T-helper 17 cell (primary cell): ENCODE measurements around the gene TMEM240. TPM values are rescaled to one million over a fixed set of nuclear protein-coding genes. Genes with fewer than 3 reads are reported as not detected.

Experiments
- ATAC-seq: fragments of 150-1000 bp; cut with Tn5 transposase; 2 replicates; pipeline ENCODE4 v1.10.0; 2021; ENCODE audit warnings: mild to moderate bottlenecking, moderate library complexity
- DNase-seq, 3 donors: peaks; one replicate each; pipeline versions ENCODE4 v3.0.0 to v3.0.0-alpha.2; 2020 to 2021
- H3K9me3 ChIP-seq: one replicate; pipeline ENCODE4 v1.7.0; 2013; ENCODE audit warnings: low read length, mild to moderate bottlenecking; ENCODE audit not compliant: control insufficient read depth, poor library complexity, severe bottlenecking
- H3K27ac Mint-ChIP-seq: one replicate; pipeline ENCODE4 v1.8.0; 2022; ENCODE audit warnings: mild to moderate bottlenecking, moderate library complexity, mixed read lengths
- H3K27me3 Mint-ChIP-seq: one replicate; pipeline ENCODE4 v1.8.0; 2022; ENCODE audit warnings: mixed read lengths
- H3K36me3 Mint-ChIP-seq: one replicate; pipeline ENCODE4 v1.8.0; 2022; ENCODE audit warnings: low read depth, mixed read lengths
- H3K4me1 Mint-ChIP-seq: one replicate; pipeline ENCODE4 v1.8.0; 2022; ENCODE audit warnings: mild to moderate bottlenecking, mixed read lengths
- H3K4me3 Mint-ChIP-seq: one replicate; pipeline ENCODE4 v1.8.0; 2022; ENCODE audit warnings: mild to moderate bottlenecking, moderate library complexity, mixed read lengths
- total RNA-seq, 4 donors: library from RNA in 2 of 4; stranded (reverse) in 2 of 4; gene quantifications; one replicate each; pipeline ENCODE4 v1.2.3 and lab custom pipeline; 2022 to 2026

The TMEM240 gene
- total RNA-seq, 2 donors from 2014 or later, result 0.44 TPM; not detected in 1

DNA sequence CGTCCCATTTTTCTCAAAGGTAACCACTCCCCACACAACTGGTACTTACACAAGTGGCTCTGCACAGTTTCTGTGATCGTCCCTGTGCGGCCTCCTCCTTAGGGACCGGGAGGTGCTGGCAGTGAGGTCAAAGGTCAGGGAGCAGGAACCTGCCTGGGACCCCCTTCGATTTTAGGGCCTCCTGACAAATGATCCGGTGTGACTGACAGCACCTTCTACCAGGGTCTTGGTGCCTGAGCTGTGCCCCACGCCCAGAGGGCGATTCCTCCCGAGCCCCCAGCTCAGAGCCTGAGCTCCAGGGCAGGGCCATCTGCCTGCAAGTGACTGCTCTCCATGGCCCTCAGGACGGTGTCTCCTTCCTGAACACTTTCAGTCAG is 11.8 kb upstream of the TMEM240 start:
- peaks cover 6% of the 10 kb centered on the region for H3K4me1 Mint-ChIP-seq
- no peaks in the 10 kb centered on the region for H3K9me3 ChIP-seq
- H3K4me3 Mint-ChIP-seq, result no peak overlapping the region
- H3K27ac Mint-ChIP-seq, result peak overlapping the region; percentile 45
- ATAC-seq, result no peak
- no peaks in the 10 kb centered on the region for H3K27me3 Mint-ChIP-seq
- H3K36me3 Mint-ChIP-seq, result no peaks in the 10 kb centered on the region
- no peak for DNase-seq

DNA sequence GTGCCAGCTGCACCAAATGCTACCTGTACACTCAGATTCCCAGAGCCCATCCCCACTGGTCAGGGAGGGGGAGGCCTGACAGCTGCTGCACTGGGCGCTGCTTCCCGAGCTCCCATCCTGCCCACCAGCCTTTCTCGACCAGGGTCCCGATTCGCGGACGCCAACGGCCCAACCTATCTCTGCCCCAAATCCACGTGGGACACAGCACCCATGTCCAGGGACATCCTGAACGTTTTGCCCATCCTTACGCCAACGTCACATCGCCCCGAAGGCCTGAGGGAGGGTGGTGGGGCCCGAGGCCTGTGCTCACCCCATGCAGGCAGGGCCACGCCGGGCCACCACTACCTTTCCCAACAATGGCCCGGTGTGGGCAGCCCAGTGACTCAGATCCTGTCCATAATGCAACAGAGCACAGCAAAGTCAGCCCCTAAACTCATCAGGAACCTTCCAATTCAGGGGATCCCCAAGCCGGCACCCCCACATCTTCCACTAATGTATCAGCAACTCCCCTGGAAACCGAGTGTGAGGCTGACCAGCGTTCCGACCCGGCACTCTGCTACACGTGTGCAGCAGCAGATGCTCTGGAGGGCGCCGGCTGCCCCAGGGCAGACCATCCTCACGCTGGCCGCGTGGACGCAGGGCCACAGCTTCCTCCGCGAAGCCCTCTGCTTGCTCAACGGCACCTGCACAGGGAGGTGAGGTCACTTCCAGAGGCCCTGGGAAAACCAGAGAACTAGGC is 11.3 kb upstream of the TMEM240 start:
- Mint-ChIP-seq H3K4me3 (no peak overlapping the region), H3K27ac (peak overlapping the region; percentile 45), H3K27me3 (no peaks in the 10 kb centered on the region), H3K36me3 (no peaks in the 10 kb centered on the region), H3K4me1 (peaks cover 6% of the 10 kb centered on the region)
- no peak for ATAC-seq
- no peaks in the 10 kb centered on the region for H3K9me3 ChIP-seq
- DNase-seq, result no peak

DNA sequence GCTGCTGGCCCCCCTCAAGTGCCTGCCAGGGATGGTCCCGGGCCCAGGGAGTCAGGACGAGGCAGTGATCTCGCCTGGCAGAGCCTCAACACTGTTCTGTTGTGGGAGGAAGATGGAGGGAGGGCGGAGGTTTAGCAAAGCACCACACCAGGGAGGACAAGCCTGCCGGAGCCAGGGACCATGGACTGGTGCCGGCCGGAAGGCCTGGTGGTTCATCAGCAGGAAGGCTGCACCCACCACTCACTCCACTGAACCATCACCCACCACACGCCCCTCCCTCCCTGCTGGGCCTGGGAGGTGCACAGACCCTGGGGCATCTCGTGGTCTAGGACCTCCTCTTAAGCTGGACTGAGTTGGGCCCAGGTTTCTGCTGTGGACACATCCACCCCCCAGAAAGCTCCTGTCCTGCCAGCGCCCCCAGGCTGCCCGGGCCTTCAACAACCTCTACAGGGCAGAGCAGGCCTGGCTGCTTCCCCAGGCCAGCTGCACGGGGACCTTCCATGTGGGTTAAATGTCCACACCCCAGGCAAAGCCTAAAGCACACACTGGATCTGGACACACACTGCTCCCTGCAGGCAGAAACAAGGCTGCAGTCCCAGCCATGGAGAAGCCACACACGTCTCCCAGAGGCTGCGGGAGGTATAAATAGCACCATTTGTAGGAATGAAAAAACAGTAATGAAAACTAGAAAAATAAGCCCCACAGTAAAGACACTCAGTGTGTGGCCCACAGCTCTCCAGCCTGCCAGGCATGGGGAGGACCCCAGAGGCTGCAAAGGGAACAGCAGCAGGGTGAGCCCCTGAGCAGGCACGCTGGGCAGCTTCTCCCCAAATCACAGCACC is 10.4 kb upstream of the TMEM240 start:
- no peaks in the 10 kb centered on the region for H3K27me3 Mint-ChIP-seq

DNA sequence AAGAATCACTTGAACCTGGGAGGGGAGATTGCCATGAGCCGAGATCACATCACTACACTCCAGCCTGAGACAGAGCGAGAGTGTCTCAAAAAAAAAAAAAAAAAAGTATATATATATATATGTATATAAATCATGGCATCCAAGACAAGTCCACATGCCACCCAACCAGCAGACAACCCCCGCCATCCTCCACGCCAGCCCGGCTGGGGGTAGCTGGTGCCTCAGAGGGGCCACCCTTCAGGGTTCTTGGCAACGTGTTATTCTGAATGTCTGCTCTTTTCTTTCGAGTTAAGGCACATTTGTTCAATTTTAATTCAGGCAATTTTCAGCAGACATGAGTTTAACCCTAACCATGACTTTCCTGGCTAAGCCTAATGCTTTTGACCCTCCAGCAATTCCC is 9.7 kb upstream of the TMEM240 start:
- DNase-seq (no peak), ATAC-seq (no peak)
- H3K4me3 Mint-ChIP-seq, result no peak overlapping the region
- H3K9me3 ChIP-seq, result no peaks in the 10 kb centered on the region
- peaks cover 9% of the 10 kb centered on the region for H3K4me1 Mint-ChIP-seq
- H3K27ac Mint-ChIP-seq, result no peak overlapping the region
- no peaks in the 10 kb centered on the region for H3K36me3 Mint-ChIP-seq
- no peaks in the 10 kb centered on the region for H3K27me3 Mint-ChIP-seq

More for the DNA sequence above, 10.4 kb upstream of the TMEM240 start:
- no peak for DNase-seq
- H3K9me3 ChIP-seq, result no peaks in the 10 kb centered on the region
- ATAC-seq, result peak; percentile 19
- H3K4me3 Mint-ChIP-seq, result no peak overlapping the region
- H3K4me1 Mint-ChIP-seq, result peaks cover 6% of the 10 kb centered on the region
- H3K27ac Mint-ChIP-seq, result no peak overlapping the region
- H3K36me3 Mint-ChIP-seq, result no peaks in the 10 kb centered on the region

DNA sequence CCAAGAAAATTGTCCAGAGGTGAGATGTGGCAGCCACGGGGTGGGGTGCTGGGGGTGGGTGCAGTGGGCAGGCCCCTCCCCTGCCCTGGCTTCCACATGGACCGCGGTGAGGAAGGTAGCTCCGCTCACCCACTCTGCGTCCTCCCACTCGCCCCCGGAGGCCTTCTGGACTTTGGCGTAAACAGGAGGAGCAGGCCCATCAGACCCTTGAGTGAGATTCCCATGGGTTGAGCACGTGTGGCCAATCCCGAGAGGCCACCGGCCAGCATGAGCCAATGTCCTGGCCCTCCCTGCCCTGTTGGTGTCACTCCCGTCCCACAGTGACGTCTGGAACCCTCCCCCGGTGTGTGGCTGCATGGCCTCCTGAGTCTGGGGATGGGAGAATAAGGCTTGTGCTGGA is 8.2 kb upstream of the TMEM240 start:
- ATAC-seq (no peak), DNase-seq (no peak)
- H3K27me3 Mint-ChIP-seq, result no peaks in the 10 kb centered on the region
- H3K36me3 Mint-ChIP-seq, result no peaks in the 10 kb centered on the region
- H3K27ac Mint-ChIP-seq, result peak overlapping the region; percentile 56
- H3K4me3 Mint-ChIP-seq, result no peak overlapping the region
- H3K9me3 ChIP-seq, result no peaks in the 10 kb centered on the region
- H3K4me1 Mint-ChIP-seq, result peaks cover 7% of the 10 kb centered on the region

DNA sequence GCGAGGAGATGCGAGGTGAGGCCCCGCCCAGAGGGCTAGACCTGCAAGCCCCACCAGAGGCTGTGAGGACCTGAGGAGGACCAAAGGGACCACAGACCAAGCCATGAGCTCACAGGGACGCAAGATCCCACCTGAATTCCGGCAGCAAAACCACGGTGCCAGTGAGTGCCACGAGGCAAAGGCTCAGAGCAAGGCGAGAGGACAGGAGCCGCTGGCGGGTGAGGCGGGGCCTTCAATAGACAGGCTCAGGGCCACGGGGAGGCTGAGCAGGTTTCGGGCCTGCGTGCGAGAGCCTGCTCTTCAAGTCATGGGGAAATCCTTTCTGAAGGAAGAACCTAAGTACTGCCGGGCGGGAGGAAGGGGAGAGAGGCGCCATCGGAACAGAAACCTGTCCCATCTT is 7.1 kb upstream of the TMEM240 start:
- no peak overlapping the region for H3K4me3 Mint-ChIP-seq
- H3K36me3 Mint-ChIP-seq, result no peaks in the 10 kb centered on the region
- no peaks in the 10 kb centered on the region for H3K9me3 ChIP-seq
- H3K4me1 Mint-ChIP-seq, result peaks cover 7% of the 10 kb centered on the region
- no peak for DNase-seq
- no peak for ATAC-seq
- no peaks in the 10 kb centered on the region for H3K27me3 Mint-ChIP-seq
- no peak overlapping the region for H3K27ac Mint-ChIP-seq

DNA sequence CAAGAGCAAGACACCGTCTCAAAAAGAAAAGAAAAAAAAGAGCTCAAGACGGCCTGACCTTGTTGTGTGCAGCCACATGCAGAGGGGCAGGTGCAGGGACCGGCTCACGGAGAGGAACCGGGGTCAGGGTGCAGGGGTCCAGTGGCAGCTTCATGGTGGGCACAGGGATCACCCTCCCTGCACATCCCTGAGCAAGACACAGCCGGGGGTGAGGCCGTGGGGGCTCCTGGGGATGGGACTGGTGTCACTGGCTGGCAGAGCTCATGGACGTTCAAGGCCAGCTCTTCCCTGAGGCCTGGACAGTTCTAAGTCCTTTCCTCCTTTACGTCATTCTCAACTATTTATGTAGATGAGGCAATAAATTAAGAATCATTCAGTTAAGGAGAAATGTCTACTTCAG is 6.6 kb upstream of the TMEM240 start:
- Mint-ChIP-seq H3K4me1 (peaks cover 7% of the 10 kb centered on the region), H3K36me3 (no peaks in the 10 kb centered on the region), H3K27ac (no peak overlapping the region), H3K27me3 (no peaks in the 10 kb centered on the region), H3K4me3 (no peak overlapping the region)
- H3K9me3 ChIP-seq, result no peaks in the 10 kb centered on the region
- no peak for ATAC-seq
- no peak for DNase-seq

DNA sequence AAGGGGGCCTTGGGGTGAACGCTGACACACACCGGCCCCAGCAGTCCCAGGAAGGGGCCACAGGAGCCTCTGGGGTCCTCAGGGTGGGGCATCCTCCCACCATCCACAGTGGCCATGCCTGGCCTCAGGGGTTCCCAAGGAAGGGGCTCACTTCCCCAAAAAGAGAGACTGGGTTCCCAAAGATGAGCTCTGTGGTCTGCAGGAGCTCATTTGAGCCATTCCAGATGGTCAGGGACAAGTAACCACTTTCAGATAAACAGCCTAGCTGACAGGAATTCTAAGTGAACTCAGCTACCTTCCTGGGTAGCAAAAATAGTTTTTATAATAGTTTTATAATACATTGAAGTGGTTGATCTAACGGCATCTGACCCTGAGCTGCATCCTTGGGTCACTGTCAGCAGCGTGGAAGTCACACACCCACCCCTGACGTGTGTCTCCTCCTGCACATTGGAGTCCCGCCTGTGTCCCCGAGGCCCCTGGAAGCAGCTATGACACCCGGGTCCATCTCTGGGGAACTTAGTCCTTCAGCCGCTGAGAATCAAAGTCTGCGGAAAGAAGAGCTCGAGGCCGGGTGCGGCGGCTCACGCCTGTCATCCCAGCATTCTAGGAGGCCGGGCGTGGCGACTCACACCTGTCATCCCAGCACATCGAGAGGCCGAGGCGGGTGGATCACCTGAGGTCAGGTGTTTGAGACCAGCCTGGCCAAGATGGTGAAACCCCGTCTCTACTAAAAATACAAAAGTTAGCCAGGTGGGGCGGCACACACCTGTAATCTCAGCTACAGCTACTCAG is 5.7 kb upstream of the TMEM240 start:
- DNase-seq (no peak), ATAC-seq (no peak)
- Mint-ChIP-seq H3K4me1 (peaks cover 3% of the 10 kb centered on the region), H3K27me3 (no peaks in the 10 kb centered on the region), H3K27ac (peak overlapping the region; percentile 90), H3K4me3 (no peak overlapping the region), H3K36me3 (no peaks in the 10 kb centered on the region)
- H3K9me3 ChIP-seq, result no peaks in the 10 kb centered on the region

DNA sequence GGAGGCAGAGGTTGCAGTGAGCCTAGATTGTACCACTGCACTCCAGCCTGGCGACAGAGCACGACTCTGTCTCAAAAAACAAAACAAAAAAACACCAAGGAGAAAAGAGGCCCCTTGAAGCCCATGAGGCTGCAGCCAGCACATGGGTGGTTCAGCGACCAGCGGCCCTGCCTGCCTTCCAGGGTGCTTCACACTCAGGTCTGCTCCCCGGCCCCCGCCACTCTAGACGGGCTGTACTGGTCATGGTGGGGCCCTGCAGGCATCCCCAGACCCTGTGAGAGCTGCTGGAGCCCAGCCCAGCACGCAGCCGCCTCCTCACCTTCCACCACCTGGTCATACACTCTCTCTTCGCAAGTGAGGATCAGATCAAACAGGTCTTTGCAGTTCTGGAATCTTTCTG is 4.1 kb upstream of the TMEM240 start:
- no peaks in the 10 kb centered on the region for H3K27me3 Mint-ChIP-seq
- H3K27ac Mint-ChIP-seq, result no peak overlapping the region
- DNase-seq, result no peak
- H3K4me1 Mint-ChIP-seq, result peaks cover 4% of the 10 kb centered on the region
- H3K9me3 ChIP-seq, result no peaks in the 10 kb centered on the region
- ATAC-seq, result no peak
- H3K36me3 Mint-ChIP-seq, result no peaks in the 10 kb centered on the region
- H3K4me3 Mint-ChIP-seq, result no peak overlapping the region

DNA sequence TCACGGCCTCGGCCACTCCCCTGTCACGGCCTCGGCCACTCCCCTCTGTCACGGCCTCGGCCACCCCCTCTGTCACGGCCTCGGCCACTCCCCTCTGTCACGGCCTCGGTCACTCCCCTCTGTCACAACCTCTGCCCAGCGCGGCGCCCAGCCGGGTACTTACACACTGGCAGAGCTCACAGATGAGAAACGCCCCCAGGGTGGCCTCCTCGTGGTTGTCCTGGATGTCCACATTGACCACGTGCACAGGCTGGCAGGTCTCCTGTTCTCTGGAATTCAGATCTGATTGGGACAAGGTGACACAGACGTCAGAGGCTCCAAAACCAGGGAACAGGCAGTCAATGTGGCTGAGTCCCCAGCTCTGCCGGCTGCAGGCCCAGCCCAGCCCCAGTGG is 3.3 kb upstream of the TMEM240 start:
- H3K36me3 Mint-ChIP-seq, result no peaks in the 10 kb centered on the region
- DNase-seq (no peak), ATAC-seq (no peak)
- H3K4me1 Mint-ChIP-seq, result peaks cover 5% of the 10 kb centered on the region
- no peak overlapping the region for H3K27ac Mint-ChIP-seq
- H3K4me3 Mint-ChIP-seq, result no peak overlapping the region
- no peaks in the 10 kb centered on the region for H3K9me3 ChIP-seq
- H3K27me3 Mint-ChIP-seq, result no peaks in the 10 kb centered on the region

DNA sequence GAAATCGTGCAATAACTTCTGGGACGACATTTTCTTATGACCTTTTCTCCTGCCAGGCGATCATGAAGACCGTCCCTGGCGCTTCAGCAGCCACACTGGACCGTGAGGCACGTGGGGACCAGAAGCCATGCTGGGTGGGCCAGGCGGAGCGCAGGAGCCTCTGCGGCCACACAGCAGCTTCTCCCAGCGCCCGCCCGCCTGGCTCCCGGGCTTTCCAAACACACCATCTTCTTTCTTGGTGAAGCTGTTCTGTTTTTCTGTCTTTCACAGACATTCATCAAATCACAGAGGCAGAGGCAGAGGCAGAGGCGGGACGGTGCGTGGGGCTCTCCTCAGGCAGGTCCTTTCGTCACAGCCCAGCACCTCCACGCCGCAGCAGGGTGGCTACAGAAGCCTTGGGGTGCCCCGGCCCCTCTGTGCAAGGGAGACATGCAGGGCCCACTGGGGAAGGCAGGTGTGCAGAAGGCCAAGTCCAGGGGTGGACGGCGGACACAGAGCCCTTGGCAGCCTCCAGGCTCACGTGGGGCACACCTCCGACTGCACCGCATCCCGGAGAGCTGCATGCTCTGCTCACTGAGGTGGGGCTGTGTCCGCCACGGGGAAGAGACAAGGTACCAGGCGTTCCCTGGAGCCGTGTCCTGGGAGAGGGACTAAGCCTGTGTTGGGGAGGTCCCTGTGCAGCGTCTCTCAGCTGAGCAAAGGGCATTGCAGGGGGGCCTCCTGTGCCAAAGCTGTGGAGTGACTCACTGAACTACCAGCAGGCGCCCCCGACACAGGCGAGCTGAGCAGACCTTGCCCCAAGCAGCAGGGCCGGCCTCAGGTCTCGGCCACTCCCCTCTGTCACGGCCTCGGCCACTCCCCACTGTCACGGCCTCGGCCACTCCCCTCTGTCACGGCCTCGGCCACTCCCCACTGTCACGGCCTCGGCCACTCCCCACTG is 2.6 kb upstream of the TMEM240 start:
- Mint-ChIP-seq H3K36me3 (no peaks in the 10 kb centered on the region), H3K27ac (no peak overlapping the region), H3K4me1 (peaks cover 5% of the 10 kb centered on the region), H3K4me3 (no peak overlapping the region), H3K27me3 (no peaks in the 10 kb centered on the region)
- DNase-seq, result no peak
- no peak for ATAC-seq
- no peaks in the 10 kb centered on the region for H3K9me3 ChIP-seq

DNA sequence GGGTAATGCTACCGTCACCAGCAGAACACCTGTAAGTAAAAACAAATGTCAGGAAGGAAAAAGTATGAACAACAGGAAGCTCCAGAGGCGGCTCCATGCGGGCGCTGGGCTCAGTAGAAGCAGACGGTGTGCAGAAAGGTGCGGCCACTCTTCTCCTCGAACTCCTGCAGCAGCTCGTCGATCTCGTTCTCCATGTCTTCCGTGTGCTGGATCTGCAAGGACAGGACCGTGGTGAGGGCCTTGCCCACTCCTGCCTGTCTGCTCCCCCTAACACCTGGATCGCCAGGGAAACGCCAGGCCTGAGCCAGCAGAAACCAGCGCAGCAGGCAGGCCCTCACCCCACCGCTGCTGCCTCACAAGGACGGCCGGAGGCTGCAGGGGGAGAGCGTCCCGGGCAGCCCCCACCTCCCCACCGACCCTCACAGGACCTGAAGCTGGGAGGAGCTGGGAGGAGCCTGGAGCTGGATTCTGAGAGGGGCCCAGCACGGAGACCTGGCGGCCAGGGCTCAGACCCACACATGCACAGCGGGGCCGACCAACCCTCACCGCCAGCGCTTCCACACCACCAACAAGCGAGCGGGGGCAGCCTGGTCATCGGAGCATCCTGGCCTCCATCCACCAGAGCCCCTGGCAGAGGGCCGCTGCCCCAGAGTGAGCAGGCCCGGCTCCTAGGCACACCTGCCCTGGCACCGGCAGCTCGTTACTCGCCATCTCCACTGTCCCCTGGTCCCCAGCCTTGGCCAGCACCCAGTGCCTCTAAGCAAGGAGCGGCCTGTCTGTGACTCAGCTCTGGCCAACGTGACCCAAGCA is 1.7 kb upstream of the TMEM240 start:
- H3K36me3 Mint-ChIP-seq, result no peaks in the 10 kb centered on the region
- no peak for ATAC-seq
- no peak for DNase-seq
- peaks cover 5% of the 10 kb centered on the region for H3K4me1 Mint-ChIP-seq
- H3K27me3 Mint-ChIP-seq, result no peaks in the 10 kb centered on the region
- no peak overlapping the region for H3K27ac Mint-ChIP-seq
- no peaks in the 10 kb centered on the region for H3K9me3 ChIP-seq
- H3K4me3 Mint-ChIP-seq, result peak overlapping the region; percentile 75
